ENCODE results near the gene CPT1C. TPM values are rescaled to one million over a fixed set of nuclear protein-coding genes. Genes with fewer than 3 reads are reported as not detected.

The CPT1C gene
- total RNA-seq, 1 donor from 2014 or later = 0.35 TPM

DNA sequence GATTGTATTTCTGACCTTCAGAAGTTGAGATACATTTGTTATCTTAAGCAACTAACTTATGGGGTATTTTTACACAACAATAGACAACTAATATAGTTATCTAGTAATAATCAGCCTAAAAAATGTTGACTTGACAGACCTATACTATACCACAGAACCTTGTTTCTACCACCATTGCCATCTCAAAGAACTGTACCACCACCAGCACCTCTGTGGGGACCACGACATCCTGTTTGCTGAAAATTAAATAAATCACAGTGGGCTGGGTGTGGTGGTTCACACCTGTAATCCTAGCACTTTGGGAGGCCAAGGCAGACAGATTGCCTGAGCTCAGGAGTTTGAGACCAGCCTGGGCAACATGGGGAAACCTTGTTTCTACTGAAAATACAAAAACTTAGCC lies 48.2 kb downstream of the CPT1C start:
- no peaks in the 10 kb centered on the region for H3K36me3 Mint-ChIP-seq (ENCODE audit: low read depth)
- ATAC-seq (ENCODE audit: low read depth) = no peak
- ChIA-PET CTCF (no interaction called here), POLR2A (no interaction called here)
- intact Hi-C loops (cut with micrococcal nuclease) = no loop called here
- no peaks in the 10 kb centered on the region for H3K4me1 Mint-ChIP-seq
- H3K9me3 Mint-ChIP-seq = no peaks in the 10 kb centered on the region
- no peak overlapping the region for H3K4me3 Mint-ChIP-seq
- H3K27me3 Mint-ChIP-seq = no peaks in the 10 kb centered on the region
- H3K27ac Mint-ChIP-seq = no peak overlapping the region
- TF ChIP-seq, protein P1, sequence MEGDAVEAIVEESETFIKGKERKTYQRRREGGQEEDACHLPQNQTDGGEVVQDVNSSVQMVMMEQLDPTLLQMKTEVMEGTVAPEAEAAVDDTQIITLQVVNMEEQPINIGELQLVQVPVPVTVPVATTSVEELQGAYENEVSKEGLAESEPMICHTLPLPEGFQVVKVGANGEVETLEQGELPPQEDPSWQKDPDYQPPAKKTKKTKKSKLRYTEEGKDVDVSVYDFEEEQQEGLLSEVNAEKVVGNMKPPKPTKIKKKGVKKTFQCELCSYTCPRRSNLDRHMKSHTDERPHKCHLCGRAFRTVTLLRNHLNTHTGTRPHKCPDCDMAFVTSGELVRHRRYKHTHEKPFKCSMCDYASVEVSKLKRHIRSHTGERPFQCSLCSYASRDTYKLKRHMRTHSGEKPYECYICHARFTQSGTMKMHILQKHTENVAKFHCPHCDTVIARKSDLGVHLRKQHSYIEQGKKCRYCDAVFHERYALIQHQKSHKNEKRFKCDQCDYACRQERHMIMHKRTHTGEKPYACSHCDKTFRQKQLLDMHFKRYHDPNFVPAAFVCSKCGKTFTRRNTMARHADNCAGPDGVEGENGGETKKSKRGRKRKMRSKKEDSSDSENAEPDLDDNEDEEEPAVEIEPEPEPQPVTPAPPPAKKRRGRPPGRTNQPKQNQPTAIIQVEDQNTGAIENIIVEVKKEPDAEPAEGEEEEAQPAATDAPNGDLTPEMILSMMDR (IDR thresholded peaks at IDR 0.05) = no peak
- no peak for DNase-seq

DNA sequence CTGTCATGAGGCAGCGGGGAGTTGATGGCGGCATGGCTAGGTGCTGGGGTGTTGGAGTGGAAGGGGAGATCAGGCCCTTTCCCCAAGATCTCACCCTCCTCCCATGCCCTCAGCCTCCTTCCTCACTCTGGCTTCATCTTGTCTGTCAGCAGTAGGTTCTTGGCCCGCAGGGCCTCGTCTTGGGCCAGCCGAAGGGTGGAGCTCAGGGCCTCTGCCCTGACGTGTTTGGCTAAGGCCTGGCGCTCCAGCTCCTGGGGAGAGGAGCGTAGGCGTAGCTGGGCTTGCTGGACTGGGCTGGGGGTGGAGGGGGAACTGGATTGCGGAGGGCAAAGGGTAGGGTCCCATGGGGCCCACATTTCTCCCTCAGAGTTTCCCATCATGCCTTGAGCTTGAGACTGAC lies 49.0 kb downstream of the CPT1C start:
- ATAC-seq (ENCODE audit: low read depth) = no peak
- no peaks in the 10 kb centered on the region for H3K27me3 Mint-ChIP-seq
- no peak overlapping the region for H3K4me3 Mint-ChIP-seq
- POLR2A ChIA-PET = no interaction called here
- intact Hi-C loops (cut with micrococcal nuclease) = no loop called here
- H3K4me1 Mint-ChIP-seq = no peaks in the 10 kb centered on the region
- TF ChIP-seq, protein P1 (IDR thresholded peaks at IDR 0.05) = no peak
- DNase-seq = no peak
- CTCF ChIA-PET = interaction anchor here (0.5 kb wide), 1 partner anchor 22 kb away, joined by 3 read pairs; no protein-coding TSS in a partner anchor
- H3K36me3 Mint-ChIP-seq (ENCODE audit: low read depth) = no peaks in the 10 kb centered on the region
- H3K9me3 Mint-ChIP-seq = no peaks in the 10 kb centered on the region
- H3K27ac Mint-ChIP-seq = no peak overlapping the region

DNA sequence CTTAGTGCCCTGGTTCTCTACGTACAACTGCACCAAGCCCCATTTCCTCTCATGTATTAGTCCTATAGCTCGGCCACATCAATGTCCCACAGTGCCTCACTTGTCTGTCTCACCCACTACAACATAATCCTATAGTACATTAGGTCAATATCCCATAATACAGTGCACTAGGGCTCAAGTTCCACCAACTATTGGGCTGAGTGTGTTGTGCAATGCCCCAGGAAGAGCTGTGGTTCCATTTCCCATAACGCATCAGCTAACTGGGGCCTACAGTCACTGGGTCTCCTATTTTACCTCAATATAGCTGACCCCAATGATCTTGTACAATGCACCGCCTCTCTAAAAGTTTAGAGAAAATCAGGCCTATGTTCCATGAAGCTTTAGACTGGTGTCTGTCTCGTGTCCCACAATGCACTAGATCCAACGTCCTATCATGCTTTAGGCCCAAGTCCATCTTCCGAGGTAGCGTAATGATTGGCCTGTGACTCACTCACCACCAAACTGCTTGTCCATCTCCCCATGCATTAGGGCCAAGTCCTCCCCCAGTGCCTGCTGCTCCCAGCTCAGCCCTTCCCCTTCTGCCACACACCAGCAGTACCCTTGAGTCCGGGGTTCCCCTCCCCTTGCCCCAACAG lies 50.4 kb downstream of the CPT1C start:
- H3K4me3 Mint-ChIP-seq = no peak overlapping the region
- H3K27me3 Mint-ChIP-seq = no peaks in the 10 kb centered on the region
- ATAC-seq (ENCODE audit: low read depth) (no peak), DNase-seq (no peak)
- H3K4me1 Mint-ChIP-seq = no peaks in the 10 kb centered on the region
- TF ChIP-seq, protein P1 (IDR thresholded peaks at IDR 0.05) = no peak
- ChIA-PET POLR2A (no interaction called here), CTCF (no interaction called here)
- no peak overlapping the region for H3K27ac Mint-ChIP-seq
- H3K36me3 Mint-ChIP-seq (ENCODE audit: low read depth) = no peaks in the 10 kb centered on the region
- H3K9me3 Mint-ChIP-seq = no peaks in the 10 kb centered on the region
- intact Hi-C loops (cut with micrococcal nuclease) = no loop called here

DNA sequence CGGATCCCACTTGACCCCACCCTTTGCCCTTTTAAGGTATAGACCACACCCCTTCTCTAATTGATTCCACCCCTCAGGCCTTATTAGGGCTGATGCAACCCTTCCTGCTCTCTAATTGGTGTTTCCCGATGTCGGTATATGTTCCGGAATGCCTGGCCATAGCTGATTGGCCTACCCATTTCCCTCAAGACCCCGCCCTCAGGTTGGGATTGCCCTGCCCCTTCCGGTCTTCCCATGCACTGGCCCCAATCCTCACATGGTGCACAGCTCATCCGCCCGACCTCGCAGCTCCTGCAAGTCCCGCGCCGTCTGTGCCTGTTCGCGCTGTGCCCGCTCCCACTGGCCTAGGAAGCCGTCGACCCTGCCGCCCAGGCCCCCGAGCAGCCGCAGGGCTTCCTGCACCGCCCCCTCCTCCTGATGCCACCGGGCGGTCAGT lies 54.0 kb downstream of the CPT1C start:
- ATAC-seq (ENCODE audit: low read depth) = no peak

DNA sequence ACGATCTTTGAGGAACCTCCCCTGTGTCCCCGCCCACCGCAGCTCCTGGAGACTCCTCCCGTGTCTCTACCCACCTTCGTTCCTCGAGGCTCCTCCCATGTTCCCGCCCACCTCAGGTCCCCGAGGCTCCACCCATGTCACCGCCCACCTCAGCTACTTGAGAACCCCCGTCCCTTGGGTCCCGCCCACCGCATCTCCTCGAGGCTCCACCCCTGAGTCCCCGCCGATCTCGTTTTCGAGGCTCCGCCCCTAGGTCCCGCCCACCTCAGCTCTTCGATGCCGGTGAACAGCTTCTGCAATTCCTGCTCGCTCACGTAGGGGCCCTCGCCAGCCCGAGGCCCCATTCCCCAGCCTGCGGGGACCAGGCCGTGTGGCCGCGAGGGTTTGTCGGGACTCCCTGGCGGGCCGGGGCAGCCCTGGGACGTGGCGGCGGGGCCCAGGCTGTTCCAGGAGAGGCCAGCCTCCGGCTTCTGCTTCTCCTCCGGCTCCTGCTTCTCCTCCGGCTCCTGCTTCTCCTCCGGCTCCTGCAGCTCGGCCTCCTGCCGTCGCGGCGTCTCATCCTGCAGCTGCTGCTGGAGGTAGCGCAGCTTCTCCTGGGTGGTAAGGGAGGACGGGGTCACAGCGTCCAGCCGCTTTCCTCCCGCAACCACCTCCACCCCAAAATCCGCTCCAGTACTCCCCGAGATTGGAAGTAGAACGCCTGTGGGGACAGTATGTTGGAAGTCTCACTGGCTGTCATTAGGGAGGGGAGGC lies 55.5 kb downstream of the CPT1C start:
- Mint-ChIP-seq H3K27ac (no peak overlapping the region), H3K4me3 (no peak overlapping the region)
- intact Hi-C loops (cut with micrococcal nuclease) = no loop called here

More for the DNA sequence above, 54.0 kb downstream of the CPT1C start:
- Mint-ChIP-seq H3K4me1 (no peaks in the 10 kb centered on the region), H3K4me3 (no peak overlapping the region), H3K9me3 (no peaks in the 10 kb centered on the region), H3K36me3 (ENCODE audit: low read depth) (no peaks in the 10 kb centered on the region), H3K27ac (no peak overlapping the region), H3K27me3 (peaks cover 4% of the 10 kb centered on the region)
- POLR2A ChIA-PET = no interaction called here
- CTCF ChIA-PET = no interaction called here
- DNase-seq = no peak
- TF ChIP-seq, protein P1 (IDR thresholded peaks at IDR 0.05) = no peak
- intact Hi-C loops (cut with micrococcal nuclease) = no loop called here

More for the DNA sequence above, 55.5 kb downstream of the CPT1C start:
- H3K9me3 Mint-ChIP-seq = no peaks in the 10 kb centered on the region
- TF ChIP-seq, protein P1 (IDR thresholded peaks at IDR 0.05) = no peak
- POLR2A ChIA-PET = no interaction called here
- CTCF ChIA-PET = no interaction called here
- ATAC-seq (ENCODE audit: low read depth) (peak; percentile 84), DNase-seq (peak; percentile 27)
- H3K27me3 Mint-ChIP-seq = peaks cover 4% of the 10 kb centered on the region
- H3K36me3 Mint-ChIP-seq (ENCODE audit: low read depth) = no peaks in the 10 kb centered on the region
- H3K4me1 Mint-ChIP-seq = no peaks in the 10 kb centered on the region

All from activated B cell treated with CpG ODN at 0.5 μM for 24 hours (primary cell).